Measurements from ENCODE around the gene FKBP4. TPM values are rescaled to one million over a fixed set of nuclear protein-coding genes. Genes with fewer than 3 reads are reported as not detected.

FKBP4 gene
- total RNA-seq, 1 experiment from 2014 or later, result 162 TPM

DNA sequence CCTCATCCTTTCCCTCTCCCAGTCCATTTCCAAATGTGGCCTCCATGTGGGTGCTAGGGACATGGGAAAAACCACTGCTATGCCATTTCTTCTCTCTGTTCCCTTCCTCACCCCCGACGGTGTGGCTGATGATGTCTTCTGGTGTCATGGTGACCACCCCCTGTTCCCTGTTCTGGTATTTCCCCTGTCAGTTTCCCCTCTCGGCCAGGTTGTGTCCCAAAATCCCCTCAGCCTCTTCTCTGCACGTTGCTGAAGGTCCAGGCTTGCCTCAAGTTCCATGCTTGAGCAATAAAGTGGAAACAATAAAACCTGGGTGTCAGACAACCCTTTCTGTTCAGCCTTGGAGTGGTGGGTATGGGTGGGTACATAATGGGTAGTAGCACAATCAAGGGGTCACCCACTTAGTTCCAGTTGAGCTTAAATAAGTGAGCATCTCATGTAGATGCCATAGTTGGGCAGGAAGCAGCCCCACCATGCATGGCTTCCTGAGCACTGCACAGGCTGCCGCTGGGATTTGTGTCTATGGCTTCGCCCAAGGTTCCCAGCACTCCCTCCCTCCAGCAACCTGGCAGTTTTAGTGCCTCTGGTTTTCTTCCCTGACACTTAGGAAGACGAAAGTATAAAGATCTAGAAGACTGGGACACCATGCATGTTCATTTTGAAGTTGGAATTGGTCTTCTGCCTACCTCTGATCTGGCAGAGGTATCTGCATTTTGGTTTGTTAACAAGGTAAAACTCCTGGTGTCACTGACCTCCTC, 9.0 kb downstream of the FKBP4 start:
- H3K36me3 ChIP-seq (ENCODE audit: low read depth, low read length), result peaks cover 53% of the 10 kb centered on the region
- H3K79me2 ChIP-seq (ENCODE audit: low read length), result peaks cover 7% of the 10 kb centered on the region; the same call in 1 of the 2 replicates
- no TSS peak for BruUV-seq (replicated peaks)
- ATAC-seq, result no peak
- no peak overlapping the region for H2AFZ ChIP-seq (ENCODE audit: low read length)
- intact Hi-C loops (cut with micrococcal nuclease), result no loop called here
- H3K27ac ChIP-seq (ENCODE audit: low read length), result no peak overlapping the region
- no peak overlapping the region for H3K9ac ChIP-seq (ENCODE audit: low read length)
- TF ChIP-seq EZH2phosphoT487 (IDR thresholded peaks at IDR 0.05; ENCODE audit: borderline replicate concordance, low read length) (no peak), EZH2 (IDR thresholded peaks at IDR 0.05; ENCODE audit: low read length, unreplicated experiment) (no peak)
- TF ChIP-seq, protein P1, sequence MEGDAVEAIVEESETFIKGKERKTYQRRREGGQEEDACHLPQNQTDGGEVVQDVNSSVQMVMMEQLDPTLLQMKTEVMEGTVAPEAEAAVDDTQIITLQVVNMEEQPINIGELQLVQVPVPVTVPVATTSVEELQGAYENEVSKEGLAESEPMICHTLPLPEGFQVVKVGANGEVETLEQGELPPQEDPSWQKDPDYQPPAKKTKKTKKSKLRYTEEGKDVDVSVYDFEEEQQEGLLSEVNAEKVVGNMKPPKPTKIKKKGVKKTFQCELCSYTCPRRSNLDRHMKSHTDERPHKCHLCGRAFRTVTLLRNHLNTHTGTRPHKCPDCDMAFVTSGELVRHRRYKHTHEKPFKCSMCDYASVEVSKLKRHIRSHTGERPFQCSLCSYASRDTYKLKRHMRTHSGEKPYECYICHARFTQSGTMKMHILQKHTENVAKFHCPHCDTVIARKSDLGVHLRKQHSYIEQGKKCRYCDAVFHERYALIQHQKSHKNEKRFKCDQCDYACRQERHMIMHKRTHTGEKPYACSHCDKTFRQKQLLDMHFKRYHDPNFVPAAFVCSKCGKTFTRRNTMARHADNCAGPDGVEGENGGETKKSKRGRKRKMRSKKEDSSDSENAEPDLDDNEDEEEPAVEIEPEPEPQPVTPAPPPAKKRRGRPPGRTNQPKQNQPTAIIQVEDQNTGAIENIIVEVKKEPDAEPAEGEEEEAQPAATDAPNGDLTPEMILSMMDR (conservative IDR thresholded peaks at IDR 0.05; ENCODE audit: low read depth, low read length), result no peak
- H3K9me2 ChIP-seq (replicated peaks; ENCODE audit: low read length), result no peaks in the 10 kb centered on the region
- no peak overlapping the region for H3K4me3 ChIP-seq (ENCODE audit: low read length)
- ChIA-PET CTCF (no interaction called here), POLR2A (ENCODE audit: unreplicated experiment) (no interaction called here)
- no peaks in the 10 kb centered on the region for H3K27me3 ChIP-seq (ENCODE audit: low read length)
- H3K9me3 ChIP-seq (ENCODE audit: low read length), result no peaks in the 10 kb centered on the region
- no peak for DNase-seq
- H3K4me1 ChIP-seq (ENCODE audit: insufficient read depth, low read length), result no peaks in the 10 kb centered on the region
- 0 out of 2 replicates have a peak, but pooled peaks cover 6% of the 10 kb centered on the region for H4K20me1 ChIP-seq (ENCODE audit: low read length)
- H3K4me2 ChIP-seq (ENCODE audit: low read length), result no peak overlapping the region
- H3F3A ChIP-seq (ENCODE audit: low read length, unreplicated experiment), result peaks cover 4% of the 10 kb centered on the region

DNA sequence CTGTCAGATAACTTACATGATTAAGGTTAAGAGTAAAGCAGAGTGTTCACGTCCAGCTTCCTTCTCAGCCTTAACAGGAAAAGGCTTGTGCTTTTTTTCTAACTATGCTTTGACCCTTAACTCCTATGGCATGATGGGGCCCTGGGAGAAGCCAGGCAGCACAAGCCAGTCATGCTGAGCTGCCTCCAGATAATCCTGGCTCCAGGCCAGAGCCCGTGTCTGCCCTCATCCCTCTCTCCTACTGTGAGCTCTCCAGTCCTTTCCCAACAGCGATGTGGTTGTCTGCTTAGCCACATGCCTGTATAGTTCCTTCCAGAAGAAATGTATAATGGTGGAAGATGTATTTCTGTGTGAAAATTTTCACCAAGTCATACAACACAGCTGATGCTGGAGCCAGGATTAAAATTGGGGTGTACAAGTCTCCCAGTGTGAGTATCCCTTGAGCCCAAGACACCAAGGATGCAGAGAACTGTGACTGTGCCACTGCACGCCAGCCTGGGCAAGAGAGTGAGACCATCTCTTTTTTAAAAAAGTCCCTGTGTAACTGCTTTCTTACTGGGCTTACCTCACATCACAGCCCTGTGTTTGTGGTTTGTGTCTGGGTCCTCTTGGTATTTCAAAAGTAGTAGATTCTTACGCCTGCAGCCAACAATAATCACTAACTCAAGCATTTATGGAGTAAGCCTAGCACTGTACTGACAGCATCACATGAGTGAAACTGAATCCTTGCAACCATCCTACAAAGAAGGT, 9.8 kb downstream of the FKBP4 start:
- Histone ChIP-seq H3K27ac (ENCODE audit: low read length) (no peak overlapping the region), H3K27me3 (ENCODE audit: low read length) (no peaks in the 10 kb centered on the region), H3K4me3 (ENCODE audit: low read length) (no peak overlapping the region), H2AFZ (ENCODE audit: low read length) (no peak overlapping the region), H3K9me3 (ENCODE audit: low read length) (no peaks in the 10 kb centered on the region), H3K79me2 (ENCODE audit: low read length) (no peaks in the 10 kb centered on the region; the same call in 1 of the 2 replicates), H3K36me3 (ENCODE audit: low read depth, low read length) (peaks cover 45% of the 10 kb centered on the region), H3K9me2 (replicated peaks; ENCODE audit: low read length) (no peaks in the 10 kb centered on the region), H3F3A (ENCODE audit: low read length, unreplicated experiment) (peaks cover 4% of the 10 kb centered on the region), H3K9ac (ENCODE audit: low read length) (no peak overlapping the region), H3K4me1 (ENCODE audit: insufficient read depth, low read length) (no peaks in the 10 kb centered on the region), H3K4me2 (ENCODE audit: low read length) (no peak overlapping the region), H4K20me1 (ENCODE audit: low read length) (no peaks in the 10 kb centered on the region)
- ATAC-seq, result no peak
- TF ChIP-seq EZH2 (IDR thresholded peaks at IDR 0.05; ENCODE audit: low read length, unreplicated experiment) (no peak), EZH2phosphoT487 (IDR thresholded peaks at IDR 0.05; ENCODE audit: borderline replicate concordance, low read length) (no peak)
- TF ChIP-seq, protein P1 (conservative IDR thresholded peaks at IDR 0.05; ENCODE audit: low read depth, low read length), result no peak
- ChIA-PET POLR2A (ENCODE audit: unreplicated experiment) (no interaction called here), CTCF (no interaction called here)
- BruUV-seq (replicated peaks), result no TSS peak
- peak; percentile 15 for DNase-seq
- intact Hi-C loops (cut with micrococcal nuclease), result no loop called here

DNA sequence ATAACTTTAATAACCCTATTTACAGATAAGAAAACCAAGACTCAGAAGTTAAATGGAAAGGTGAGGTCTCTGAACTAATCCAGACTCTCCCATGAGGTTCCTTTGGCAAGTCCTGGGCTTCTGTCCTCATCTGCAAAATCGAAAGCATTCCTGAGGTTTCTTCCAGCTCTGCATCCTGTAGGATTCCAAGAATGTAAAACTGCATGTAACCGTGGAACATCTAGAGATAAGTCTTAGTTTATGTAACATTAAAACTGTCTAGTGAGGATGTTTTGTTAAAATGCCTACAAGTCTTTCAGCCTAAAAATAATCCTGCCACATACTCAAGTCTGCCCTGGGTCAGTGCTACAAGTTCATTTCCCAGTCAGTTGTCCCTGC, 10.4 kb downstream of the FKBP4 start:
- no peak for ATAC-seq
- H3K4me2 ChIP-seq (ENCODE audit: low read length), result no peak overlapping the region
- ChIA-PET POLR2A (ENCODE audit: unreplicated experiment) (no interaction called here), CTCF (no interaction called here)
- H3F3A ChIP-seq (ENCODE audit: low read length, unreplicated experiment), result peaks cover 4% of the 10 kb centered on the region
- H3K9me3 ChIP-seq (ENCODE audit: low read length), result no peaks in the 10 kb centered on the region
- no peak overlapping the region for H2AFZ ChIP-seq (ENCODE audit: low read length)
- H4K20me1 ChIP-seq (ENCODE audit: low read length), result no peaks in the 10 kb centered on the region
- BruUV-seq (replicated peaks), result no TSS peak
- H3K9ac ChIP-seq (ENCODE audit: low read length), result no peak overlapping the region
- H3K4me3 ChIP-seq (ENCODE audit: low read length), result no peak overlapping the region
- no peaks in the 10 kb centered on the region for H3K4me1 ChIP-seq (ENCODE audit: insufficient read depth, low read length)
- DNase-seq, result no peak
- no peaks in the 10 kb centered on the region for H3K9me2 ChIP-seq (replicated peaks; ENCODE audit: low read length)
- no peak for TF ChIP-seq EZH2 (IDR thresholded peaks at IDR 0.05; ENCODE audit: low read length, unreplicated experiment)
- no peak for TF ChIP-seq EZH2phosphoT487 (IDR thresholded peaks at IDR 0.05; ENCODE audit: borderline replicate concordance, low read length)
- TF ChIP-seq, protein P1 (conservative IDR thresholded peaks at IDR 0.05; ENCODE audit: low read depth, low read length), result no peak
- intact Hi-C loops (cut with micrococcal nuclease), result no loop called here
- no peaks in the 10 kb centered on the region for H3K27me3 ChIP-seq (ENCODE audit: low read length)
- peaks cover 40% of the 10 kb centered on the region for H3K36me3 ChIP-seq (ENCODE audit: low read depth, low read length)
- H3K27ac ChIP-seq (ENCODE audit: low read length), result no peak overlapping the region
- H3K79me2 ChIP-seq (ENCODE audit: low read length), result no peaks in the 10 kb centered on the region
